DND-41 (cell line): ENCODE results near the gene KLK3.

Experiments
- EZH2 ChIP-seq: IDR thresholded peaks from 3 replicates; pipeline ENCODE4 v1.6.1; 2012; ENCODE audit warnings: borderline replicate concordance, low read depth, mild to moderate bottlenecking, moderate library complexity, low read length, inconsistent platforms; ENCODE audit not compliant: severe bottlenecking
- TF ChIP-seq, protein P1 (sequence below): IDR thresholded peaks from 2 replicates; pipeline ENCODE4 v1.5.1; 2012; ENCODE audit warnings: borderline replicate concordance, low read length, moderate library complexity, mild to moderate bottlenecking; ENCODE audit not compliant: poor library complexity, severe bottlenecking; ENCODE audit errors: extremely low read depth

DNA sequence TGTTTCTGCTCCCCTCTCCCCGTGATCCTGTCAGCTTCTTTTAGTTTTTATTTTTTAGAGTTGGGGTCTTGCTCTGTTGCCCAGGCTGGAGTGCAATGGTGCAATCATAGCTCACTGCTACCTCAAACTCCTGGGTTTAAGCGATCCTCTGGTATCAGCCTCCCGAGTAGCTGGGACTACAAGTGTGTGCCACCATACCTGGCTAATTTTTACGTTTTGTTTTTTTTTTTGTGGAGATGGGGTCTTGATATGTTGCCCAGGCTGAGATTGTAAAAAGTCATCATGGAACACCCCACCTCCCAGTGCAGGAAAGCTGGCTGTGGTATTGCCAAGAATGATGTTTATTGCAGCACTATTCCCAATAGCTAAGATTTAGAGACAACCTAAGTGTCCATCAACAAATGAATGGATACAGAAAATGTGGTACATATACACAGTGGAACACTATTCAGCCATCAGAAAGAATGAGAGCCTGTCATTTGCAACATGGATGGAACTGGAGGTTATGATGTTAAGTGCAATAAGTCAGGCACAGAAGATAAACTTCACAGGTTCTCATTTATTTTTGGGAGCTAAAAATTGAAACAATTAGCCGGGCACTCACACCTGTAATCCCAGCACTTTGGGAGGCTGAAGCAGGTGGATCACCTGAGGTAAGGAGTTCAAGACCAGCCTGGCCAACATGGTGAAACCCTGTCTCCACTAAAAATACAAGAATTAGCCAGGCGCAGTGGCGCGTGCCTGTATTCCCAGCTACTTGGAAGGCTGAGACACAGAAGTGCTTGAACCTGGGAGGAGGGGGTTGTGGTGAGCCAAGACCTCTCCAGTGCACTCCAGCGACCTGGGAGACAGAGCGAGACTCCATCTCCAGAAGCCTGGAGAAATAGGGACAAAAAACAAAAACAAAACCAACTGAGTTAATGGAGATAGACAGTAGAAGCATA, 14.7 kb upstream of the KLK3 start:
- TF ChIP-seq, protein P1, sequence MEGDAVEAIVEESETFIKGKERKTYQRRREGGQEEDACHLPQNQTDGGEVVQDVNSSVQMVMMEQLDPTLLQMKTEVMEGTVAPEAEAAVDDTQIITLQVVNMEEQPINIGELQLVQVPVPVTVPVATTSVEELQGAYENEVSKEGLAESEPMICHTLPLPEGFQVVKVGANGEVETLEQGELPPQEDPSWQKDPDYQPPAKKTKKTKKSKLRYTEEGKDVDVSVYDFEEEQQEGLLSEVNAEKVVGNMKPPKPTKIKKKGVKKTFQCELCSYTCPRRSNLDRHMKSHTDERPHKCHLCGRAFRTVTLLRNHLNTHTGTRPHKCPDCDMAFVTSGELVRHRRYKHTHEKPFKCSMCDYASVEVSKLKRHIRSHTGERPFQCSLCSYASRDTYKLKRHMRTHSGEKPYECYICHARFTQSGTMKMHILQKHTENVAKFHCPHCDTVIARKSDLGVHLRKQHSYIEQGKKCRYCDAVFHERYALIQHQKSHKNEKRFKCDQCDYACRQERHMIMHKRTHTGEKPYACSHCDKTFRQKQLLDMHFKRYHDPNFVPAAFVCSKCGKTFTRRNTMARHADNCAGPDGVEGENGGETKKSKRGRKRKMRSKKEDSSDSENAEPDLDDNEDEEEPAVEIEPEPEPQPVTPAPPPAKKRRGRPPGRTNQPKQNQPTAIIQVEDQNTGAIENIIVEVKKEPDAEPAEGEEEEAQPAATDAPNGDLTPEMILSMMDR, result no peak
- TF ChIP-seq EZH2, result no peak
